Measurements from ENCODE around the gene SLC13A3.

Gene SLC13A3

GRCh38 chr20:46673394-46674252, 22.4 kb upstream of the SLC13A3 start:
- Histone ChIP-seq H3K4me3 (ENCODE audit: low read length) (no peak overlapping the region), H3K27me3 (ENCODE audit: insufficient read depth, low read length) (no peaks in the 10 kb centered on the region), H3K4me1 (ENCODE audit: insufficient read depth, low read length) (peaks cover 8% of the 10 kb centered on the region), H3K9me3 (ENCODE audit: low read length) (peaks cover 6% of the 10 kb centered on the region), H3K36me3 (ENCODE audit: insufficient read depth, low read length) (peaks cover 3% of the 10 kb centered on the region), H2AFZ (ENCODE audit: low read depth, low read length) (no peak overlapping the region)

- no peaks in the 10 kb centered on the region for H3K27me3 ChIP-seq (ENCODE audit: insufficient read depth, low read length)
- peaks cover 8% of the 10 kb centered on the region for H3K4me1 ChIP-seq (ENCODE audit: insufficient read depth, low read length)
- no peak overlapping the region for H3K4me3 ChIP-seq (ENCODE audit: low read length)
- H2AFZ ChIP-seq (ENCODE audit: low read depth, low read length): no peak overlapping the region
- peaks cover 3% of the 10 kb centered on the region for H3K36me3 ChIP-seq (ENCODE audit: insufficient read depth, low read length)
- peaks cover 6% of the 10 kb centered on the region for H3K9me3 ChIP-seq (ENCODE audit: low read length)
Measured at GRCh38 chr20:46672543-46673148, 21.4 kb upstream of the SLC13A3 start.

GRCh38 chr20:46671866-46672542, 20.7 kb upstream of the SLC13A3 start:
- no peaks in the 10 kb centered on the region for H3K27me3 ChIP-seq (ENCODE audit: insufficient read depth, low read length)
- H3K9me3 ChIP-seq (ENCODE audit: low read length): peaks cover 6% of the 10 kb centered on the region
- H3K36me3 ChIP-seq (ENCODE audit: insufficient read depth, low read length): peaks cover 3% of the 10 kb centered on the region
- no peak overlapping the region for H2AFZ ChIP-seq (ENCODE audit: low read depth, low read length)
- H3K4me1 ChIP-seq (ENCODE audit: insufficient read depth, low read length): peaks cover 8% of the 10 kb centered on the region
- H3K4me3 ChIP-seq (ENCODE audit: low read length): no peak overlapping the region

GRCh38 chr20:46670585-46671584, 19.6 kb upstream of the SLC13A3 start:
- Histone ChIP-seq H3K4me1 (ENCODE audit: insufficient read depth, low read length) (peaks cover 8% of the 10 kb centered on the region), H2AFZ (ENCODE audit: low read depth, low read length) (no peak overlapping the region), H3K36me3 (ENCODE audit: insufficient read depth, low read length) (peaks cover 3% of the 10 kb centered on the region), H3K27me3 (ENCODE audit: insufficient read depth, low read length) (no peaks in the 10 kb centered on the region), H3K9me3 (ENCODE audit: low read length) (peaks cover 6% of the 10 kb centered on the region), H3K4me3 (ENCODE audit: low read length) (no peak overlapping the region)

GRCh38 chr20:46670228-46670584, 18.9 kb upstream of the SLC13A3 start:
- H3K4me1 ChIP-seq (ENCODE audit: insufficient read depth, low read length): peaks cover 8% of the 10 kb centered on the region
- no peaks in the 10 kb centered on the region for H3K27me3 ChIP-seq (ENCODE audit: insufficient read depth, low read length)
- H3K36me3 ChIP-seq (ENCODE audit: insufficient read depth, low read length): peaks cover 3% of the 10 kb centered on the region
- no peak overlapping the region for H2AFZ ChIP-seq (ENCODE audit: low read depth, low read length)
- peaks cover 6% of the 10 kb centered on the region for H3K9me3 ChIP-seq (ENCODE audit: low read length)
- H3K4me3 ChIP-seq (ENCODE audit: low read length): no peak overlapping the region

GRCh38 chr20:46666818-46667515, 15.7 kb upstream of the SLC13A3 start:
- peaks cover 10% of the 10 kb centered on the region for H3K36me3 ChIP-seq (ENCODE audit: insufficient read depth, low read length)
- H3K4me3 ChIP-seq (ENCODE audit: low read length): no peak overlapping the region
- H2AFZ ChIP-seq (ENCODE audit: low read depth, low read length): no peak overlapping the region
- H3K27me3 ChIP-seq (ENCODE audit: insufficient read depth, low read length): no peaks in the 10 kb centered on the region
- H3K9me3 ChIP-seq (ENCODE audit: low read length): peaks cover 6% of the 10 kb centered on the region
- no peaks in the 10 kb centered on the region for H3K4me1 ChIP-seq (ENCODE audit: insufficient read depth, low read length)

GRCh38 chr20:46666306-46666705, 15.0 kb upstream of the SLC13A3 start:
- no peak overlapping the region for H3K4me3 ChIP-seq (ENCODE audit: low read length)
- no peaks in the 10 kb centered on the region for H3K4me1 ChIP-seq (ENCODE audit: insufficient read depth, low read length)
- no peaks in the 10 kb centered on the region for H3K27me3 ChIP-seq (ENCODE audit: insufficient read depth, low read length)
- H3K36me3 ChIP-seq (ENCODE audit: insufficient read depth, low read length): peaks cover 11% of the 10 kb centered on the region
- H2AFZ ChIP-seq (ENCODE audit: low read depth, low read length): no peak overlapping the region
- peaks cover 6% of the 10 kb centered on the region for H3K9me3 ChIP-seq (ENCODE audit: low read length)

GRCh38 chr20:46665602-46666001, 14.3 kb upstream of the SLC13A3 start:
- no peaks in the 10 kb centered on the region for H3K27me3 ChIP-seq (ENCODE audit: insufficient read depth, low read length)

GRCh38 chr20:46663531-46663930, 12.3 kb upstream of the SLC13A3 start:
- Histone ChIP-seq H3K9me3 (ENCODE audit: low read length) (no peaks in the 10 kb centered on the region), H3K4me3 (ENCODE audit: low read length) (no peak overlapping the region), H3K36me3 (ENCODE audit: insufficient read depth, low read length) (peaks cover 10% of the 10 kb centered on the region), H3K27me3 (ENCODE audit: insufficient read depth, low read length) (no peaks in the 10 kb centered on the region), H2AFZ (ENCODE audit: low read depth, low read length) (no peak overlapping the region), H3K4me1 (ENCODE audit: insufficient read depth, low read length) (no peaks in the 10 kb centered on the region)

More at GRCh38 chr20:46665602-46666001, 14.3 kb upstream of the SLC13A3 start:
- Histone ChIP-seq H2AFZ (ENCODE audit: low read depth, low read length) (no peak overlapping the region), H3K9me3 (ENCODE audit: low read length) (peaks cover 2% of the 10 kb centered on the region), H3K4me3 (ENCODE audit: low read length) (no peak overlapping the region), H3K36me3 (ENCODE audit: insufficient read depth, low read length) (peaks cover 12% of the 10 kb centered on the region), H3K4me1 (ENCODE audit: insufficient read depth, low read length) (no peaks in the 10 kb centered on the region)

GRCh38 chr20:46661659-46662058, 10.4 kb upstream of the SLC13A3 start:
- Histone ChIP-seq H3K27me3 (ENCODE audit: insufficient read depth, low read length) (no peaks in the 10 kb centered on the region), H3K4me1 (ENCODE audit: insufficient read depth, low read length) (no peaks in the 10 kb centered on the region), H2AFZ (ENCODE audit: low read depth, low read length) (no peak overlapping the region), H3K4me3 (ENCODE audit: low read length) (no peak overlapping the region), H3K36me3 (ENCODE audit: insufficient read depth, low read length) (peaks cover 10% of the 10 kb centered on the region), H3K9me3 (ENCODE audit: low read length) (no peaks in the 10 kb centered on the region)

- Histone ChIP-seq H3K4me3 (ENCODE audit: low read length) (no peak overlapping the region), H3K9me3 (ENCODE audit: low read length) (no peaks in the 10 kb centered on the region), H3K27me3 (ENCODE audit: insufficient read depth, low read length) (no peaks in the 10 kb centered on the region), H3K4me1 (ENCODE audit: insufficient read depth, low read length) (no peaks in the 10 kb centered on the region), H3K36me3 (ENCODE audit: insufficient read depth, low read length) (peaks cover 10% of the 10 kb centered on the region), H2AFZ (ENCODE audit: low read depth, low read length) (no peak overlapping the region)
Measured at GRCh38 chr20:46660487-46660886, 9.2 kb upstream of the SLC13A3 start.

- no peaks in the 10 kb centered on the region for H3K4me1 ChIP-seq (ENCODE audit: insufficient read depth, low read length)
- no peaks in the 10 kb centered on the region for H3K9me3 ChIP-seq (ENCODE audit: low read length)
- no peaks in the 10 kb centered on the region for H3K27me3 ChIP-seq (ENCODE audit: insufficient read depth, low read length)
- no peak overlapping the region for H3K4me3 ChIP-seq (ENCODE audit: low read length)
- peaks cover 4% of the 10 kb centered on the region for H3K36me3 ChIP-seq (ENCODE audit: insufficient read depth, low read length)
- H2AFZ ChIP-seq (ENCODE audit: low read depth, low read length): no peak overlapping the region
Measured at GRCh38 chr20:46657618-46658017, 6.4 kb upstream of the SLC13A3 start.
